ENCODE results near the gene ALPI.

The ALPI gene

GRCh38 chr2:232501794-232502390, 45.9 kb downstream of the ALPI start:
- DNase-seq (ENCODE audit: low read depth in 1 of 2, low spot score in 1 of 2) = no peak
- in situ Hi-C loops (cut with HindIII; ENCODE audit: low pct_unique_long_range_greater_than_20kb, low sequenced_read_pairs) = no loop called here
- no peak for TF ChIP-seq JUND (IDR thresholded peaks at IDR 0.05; ENCODE audit: low read depth)

- TF ChIP-seq JUND (IDR thresholded peaks at IDR 0.05; ENCODE audit: low read depth) = no peak
- no peak for DNase-seq (ENCODE audit: low read depth in 1 of 2, low spot score in 1 of 2)
- in situ Hi-C loops (cut with HindIII; ENCODE audit: low pct_unique_long_range_greater_than_20kb, low sequenced_read_pairs) = no loop called here
Observed at GRCh38 chr2:232502511-232502910, 46.6 kb downstream of the ALPI start.

- in situ Hi-C loops (cut with HindIII; ENCODE audit: low pct_unique_long_range_greater_than_20kb, low sequenced_read_pairs) = no loop called here
- no peak for TF ChIP-seq JUND (IDR thresholded peaks at IDR 0.05; ENCODE audit: low read depth)
- peak in 1 of 2 experiments; percentile 13 for DNase-seq (ENCODE audit: low read depth in 1 of 2, low spot score in 1 of 2)
Observed at GRCh38 chr2:232502911-232503808, 47.2 kb downstream of the ALPI start.

GRCh38 chr2:232503809-232504323, 47.9 kb downstream of the ALPI start:
- in situ Hi-C loops (cut with HindIII; ENCODE audit: low pct_unique_long_range_greater_than_20kb, low sequenced_read_pairs) = no loop called here
- DNase-seq (ENCODE audit: low read depth in 1 of 2, low spot score in 1 of 2) = no peak
- TF ChIP-seq JUND (IDR thresholded peaks at IDR 0.05; ENCODE audit: low read depth) = no peak

GRCh38 chr2:232504438-232504837, 48.5 kb downstream of the ALPI start:
- DNase-seq (ENCODE audit: low read depth in 1 of 2, low spot score in 1 of 2) = peak in 1 of 2 experiments; percentile 14
- in situ Hi-C loops (cut with HindIII; ENCODE audit: low pct_unique_long_range_greater_than_20kb, low sequenced_read_pairs) = no loop called here
- TF ChIP-seq JUND (IDR thresholded peaks at IDR 0.05; ENCODE audit: low read depth) = no peak

DNA sequence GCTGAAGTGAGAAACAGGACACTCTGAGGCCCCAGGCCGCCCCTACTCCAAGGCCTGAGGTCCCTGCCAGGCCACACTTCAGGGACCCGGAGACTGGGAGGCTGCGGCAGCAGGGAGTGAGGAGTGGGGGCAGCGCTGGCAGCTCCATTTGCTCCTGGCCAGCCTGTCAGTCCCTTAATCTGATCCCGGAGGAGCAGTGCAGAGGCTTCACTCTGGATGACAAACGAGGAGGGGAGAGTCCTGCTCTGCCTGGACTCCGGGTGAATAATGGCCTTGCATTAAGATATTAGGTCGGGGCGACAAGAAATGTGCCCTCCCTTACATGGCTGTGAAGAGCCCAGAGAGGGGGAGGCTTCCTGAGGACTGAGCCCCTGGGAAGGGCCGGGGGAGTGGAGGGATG, 49.9 kb downstream of the ALPI start:
- in situ Hi-C loops (cut with HindIII; ENCODE audit: low pct_unique_long_range_greater_than_20kb, low sequenced_read_pairs) = no loop called here
- DNase-seq (ENCODE audit: low read depth in 1 of 2, low spot score in 1 of 2) = no peak
- no peak for TF ChIP-seq JUND (IDR thresholded peaks at IDR 0.05; ENCODE audit: low read depth)

DNA sequence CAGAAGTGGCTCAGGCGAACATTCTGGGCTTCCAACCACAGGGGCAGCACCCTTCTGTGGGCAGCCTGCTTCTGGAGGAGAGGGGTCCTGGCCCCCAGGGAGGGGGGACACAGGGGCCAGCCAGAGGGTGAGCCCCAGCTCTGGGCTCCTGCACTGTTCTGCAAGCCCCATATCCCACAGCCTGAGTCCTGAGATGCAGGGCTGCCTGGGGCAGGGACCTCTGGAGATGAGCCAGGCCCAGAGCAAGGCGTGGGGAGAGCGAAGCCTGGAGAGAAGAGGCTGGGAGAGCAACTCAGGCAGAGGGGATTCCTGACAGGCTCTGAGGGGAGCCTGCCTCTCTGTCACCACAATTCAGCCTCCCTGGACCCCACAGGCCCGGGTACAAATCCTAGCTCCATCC, 50.8 kb downstream of the ALPI start:
- no peak for TF ChIP-seq JUND (IDR thresholded peaks at IDR 0.05; ENCODE audit: low read depth)
- no peak for DNase-seq (ENCODE audit: low read depth in 1 of 2, low spot score in 1 of 2)

GRCh38 chr2:232508251-232508650, 52.3 kb downstream of the ALPI start:
- in situ Hi-C loops (cut with HindIII; ENCODE audit: low pct_unique_long_range_greater_than_20kb, low sequenced_read_pairs) = no loop called here
- no peak for TF ChIP-seq JUND (IDR thresholded peaks at IDR 0.05; ENCODE audit: low read depth)
- DNase-seq (ENCODE audit: low read depth in 1 of 2, low spot score in 1 of 2) = no peak

More for the DNA sequence above, 50.8 kb downstream of the ALPI start:
- in situ Hi-C loops (cut with HindIII; ENCODE audit: low pct_unique_long_range_greater_than_20kb, low sequenced_read_pairs) = no loop called here

Measured in T47D (cell line).